K562 (cell line): ENCODE data around the gene ADCYAP1. TPM values are rescaled to one million over a fixed set of nuclear protein-coding genes. Genes with fewer than 3 reads are reported as not detected.

ENCODE experiments used
- ATAC-seq: fragments of 200-7000 bp; cut with Tn5 transposase; 3 replicates; pipeline ENCODE4 v1.9.1; 2020; ENCODE audit warnings: moderate library complexity
- BruUV-seq: library from RNA; stranded (reverse); fragments of 400-500 nt; replicated peaks from 2 replicates; lab custom pipeline; 2021; lab: Mats Ljungman, UMichigan
- CTCF ChIA-PET: fragments of 300-600 bp; formaldehyde crosslinking; extraction: SDS; loops from one replicate; lab custom pipeline; 2021; ENCODE audit warnings: low intra/inter-chr PET ratio; lab: Yijun Ruan, JAX
- POLR2A ChIA-PET: fragments of 300-600, 350-650 bp; sonication (Branson Sonifier 250); formaldehyde crosslinking; extraction: SDS; loops from one replicate; lab custom pipeline; 2021; ENCODE audit warnings: antibody characterized with exemption, inconsistent platforms; lab: Yijun Ruan, JAX
- DNase-seq, 4 experiments: peaks; one replicate each; pipeline versions ENCODE4 v3.0.0 to v3.0.0-alpha.2; 2011 to 2018; ENCODE audit warnings: low spot score in 3 of 4, mixed read lengths in 3 of 4; ENCODE audit errors: extremely low read depth in 1 of 4
- FAIRE-seq: peaks from 2 replicates; lab custom pipeline; 2011; peaks lifted over from hg19 to GRCh38; lab: Jason Lieb, UNC
- H2AFZ ChIP-seq: 2 replicates; pipeline ENCODE4 v1.6.0; 2011; ENCODE audit warnings: low read depth, low read length, control low read depth, inconsistent platforms
- H3K27ac ChIP-seq: fragments of 200-600 bp; 3 replicates; pipeline ENCODE4 v1.8.0; 2011; ENCODE audit warnings: low read depth, mild to moderate bottlenecking, control low read depth, inconsistent platforms, low read length, moderate library complexity, mixed read lengths; ENCODE audit errors: extremely low read depth
- H3K27me3 ChIP-seq, 2 experiments: fragments of 300-600 bp in 1 of 2; 2 replicates in 1 of 2; 3 replicates in 1 of 2; pipeline versions ENCODE4 v1.6.0 to v1.8.0; 2011; ENCODE audit warnings: inconsistent platforms in 2 of 2, low read length in 2 of 2, mild to moderate bottlenecking in 1 of 2, mixed read lengths in 1 of 2, moderate library complexity in 1 of 2; ENCODE audit not compliant: control insufficient read depth in 2 of 2, insufficient read depth in 2 of 2
- H3K36me3 ChIP-seq: fragments of 300-600 bp; 3 replicates; pipeline ENCODE4 v1.8.0; 2011; ENCODE audit warnings: mild to moderate bottlenecking, low read length, inconsistent platforms; ENCODE audit not compliant: control insufficient read depth, insufficient read depth
- H3K4me1 ChIP-seq, 2 experiments: fragments of 200-600 bp in 1 of 2; replicated peaks in 1 of 2; 2 replicates in 1 of 2; 3 replicates in 1 of 2; pipeline versions ENCODE4 v1.5.1 to v1.8.0; 2011; ENCODE audit warnings: inconsistent platforms in 2 of 2, low read length in 2 of 2, mild to moderate bottlenecking in 1 of 2, mixed read lengths in 1 of 2, moderate library complexity in 1 of 2; ENCODE audit not compliant: control insufficient read depth in 2 of 2, insufficient read depth in 2 of 2
- H3K4me2 ChIP-seq: 2 replicates; pipeline ENCODE4 v1.6.1; 2011; ENCODE audit warnings: low read length, control low read depth, inconsistent platforms, mixed read lengths; ENCODE audit not compliant: insufficient read depth
- H3K4me3 ChIP-seq: fragments of 200-600 bp; sonication (generic), shearing (Covaris generic); 2 replicates; pipeline ENCODE4 v1.5.1; 2016; ENCODE audit warnings: control low read depth, inconsistent platforms
- H3K79me2 ChIP-seq: fragments of 200-600 bp; 3 replicates; pipeline ENCODE4 v1.8.0; 2011; ENCODE audit warnings: low read length, inconsistent platforms; ENCODE audit not compliant: control insufficient read depth, insufficient read depth
- H3K9ac ChIP-seq, 2 experiments: 2 replicates each; pipeline versions ENCODE4 v1.6.0 to v1.6.1; 2011; ENCODE audit warnings: low read depth in 2 of 2, low read length in 2 of 2, control low read depth in 1 of 2, inconsistent platforms in 1 of 2, mild to moderate bottlenecking in 1 of 2, mixed read lengths in 1 of 2; ENCODE audit not compliant: insufficient read depth in 1 of 2
- H3K9me1 ChIP-seq: one replicate; pipeline ENCODE4 v1.6.0; 2011; ENCODE audit warnings: inconsistent platforms, mild to moderate bottlenecking, low read length, moderate library complexity; ENCODE audit not compliant: control insufficient read depth, insufficient read depth
- H3K9me3 ChIP-seq: replicated peaks from 2 replicates; pipeline ENCODE4 v1.5.1; 2011; ENCODE audit warnings: low read depth, low read length, inconsistent platforms; ENCODE audit not compliant: control insufficient read depth, insufficient read depth
- H4K20me1 ChIP-seq: replicated peaks from 2 replicates; pipeline ENCODE4 v1.6.1; 2011; ENCODE audit warnings: low read length, inconsistent platforms, mixed read lengths; ENCODE audit not compliant: control insufficient read depth, insufficient read depth
- ATF7 ChIP-seq: fragments of 450-650 bp; IDR thresholded peaks from 2 replicates; pipeline ENCODE4 v1.7.1; 2014; ENCODE audit warnings: mild to moderate bottlenecking, moderate library complexity
- CBFB ChIP-seq: sonication (generic); formaldehyde crosslinking; IDR thresholded peaks from 2 replicates; pipeline ENCODE4 v1.4.0; 2020; ENCODE audit warnings: mild to moderate bottlenecking, missing genetic modification reagents
- EHMT2 ChIP-seq: fragments of 450-650 bp; IDR thresholded peaks from 2 replicates; pipeline ENCODE4 v1.6.1; 2018; ENCODE audit warnings: antibody characterized with exemption
- SRSF7 ChIP-seq: fragments of 200-400 bp; formaldehyde crosslinking; optimal IDR thresholded peaks from 2 replicates; pipeline ENCODE3; 2017; ENCODE audit warnings: mild to moderate bottlenecking, low read depth, low read length
- THRB ChIP-seq: fragments of 450-650 bp; formaldehyde crosslinking; conservative IDR thresholded peaks from 2 replicates; pipeline ENCODE4 v1.4.0; 2022; ENCODE audit warnings: mild to moderate bottlenecking, missing genetic modification characterization
- ZNF57 ChIP-seq: fragments of 450-650 bp; formaldehyde crosslinking; IDR thresholded peaks from 2 replicates; pipeline ENCODE4 v1.4.0; 2020; ENCODE audit warnings: mild to moderate bottlenecking, moderate library complexity
- WGBS: fragments of 100-300 bp; shearing (Covaris generic); methylation state at CpG from one replicate; pipeline ENCODE4 v1.1.6; 2016; ENCODE audit warnings: low coverage, mixed read lengths; ENCODE audit not compliant: insufficient coverage; ENCODE audit errors: missing lambda C conversion rate; 5-methylcytosine and 5-hydroxymethylcytosine counted together
- in situ Hi-C: fragments of 300-500 bp; cut with MboI; formaldehyde crosslinking; loops from 4 replicates; pipeline ENCODE4 v1.15.0; 2018; ENCODE audit warnings: inconsistent platforms, mixed read lengths
- intact Hi-C: fragments of 100-400 bp; cut with micrococcal nuclease; formaldehyde crosslinking; loops from 2 replicates; pipeline ENCODE4 v1.14.2; 2022
- polyA plus RNA-seq, 8 experiments: library from polyadenylated mRNA; depleted of rRNA in 4 of 8; stranded (reverse) in 5 of 8; unstranded in 3 of 8; fragments of >200 nt; fragmentation: Nextera tagmentation in 2 of 8; fragmentation: Illumina TruSeq in 1 of 8; extraction: Ambion mirVana in 2 of 8; extraction: Trizol in 1 of 8; gene quantifications; 2 replicates each; pipeline versions ENCODE4 v1.2.1 to v1.2.3, GENCODE V29; 2011 to 2014; ENCODE audit warnings: inconsistent platforms in 1 of 8, missing spikeins in 1 of 8
- total RNA-seq, 7 experiments: library from RNA; depleted of rRNA in 6 of 7; stranded (reverse); fragments of >200 nt in 6 of 7; fragmentation: Illumina TruSeq in 2 of 7; extraction: Trizol in 2 of 7; gene quantifications; 2 replicates each; pipeline versions ENCODE4 v1.2.1 to v1.2.3, GENCODE V29; 2011 to 2021; ENCODE audit warnings: low replicate concordance in 1 of 7

Gene ADCYAP1
- total and polyA plus RNA-seq, 9 of the 15 experiments (the other 6 are each of a cell fraction or from before 2014, with no cell fraction given): 0.03 TPM; not detected in 8

GRCh38 chr18:904218-905090, at the start of gene ADCYAP1 (continued):
- TF ChIP-seq EHMT2 (0 out of 2 replicates have a peak, but pooled peaks have one; percentile 28), THRB (CRISPR knock-in tag) (peak; percentile 69; the same call in 1 of the 2 replicates), SRSF7 (no peak), ZNF57 (CRISPR knock-in tag) (0 out of 2 replicates have a peak, but pooled peaks have one; percentile 2)

- WGBS: 4% methylated on average over 2 of the region's 2 CpGs
- no peak overlapping the region for H3K9ac ChIP-seq
- in situ Hi-C loops: no loop called here
- peaks cover 14 to 16% of the 10 kb centered on the region in 2 experiments for H3K27me3 ChIP-seq
- no peaks in the 10 kb centered on the region for H3K9me3 ChIP-seq
- ChIA-PET CTCF (no interaction called here), POLR2A (interaction anchor here (0.8 kb wide), 1 partner anchor 16 kb away, joined by 4 read pairs; no protein-coding TSS in a partner anchor)
- BruUV-seq: no TSS peak
- H3K79me2 ChIP-seq: no peaks in the 10 kb centered on the region
- no peak overlapping the region for H3K4me3 ChIP-seq
- H4K20me1 ChIP-seq: no peaks in the 10 kb centered on the region
- no peaks in the 10 kb centered on the region for H3K9me1 ChIP-seq
- ATAC-seq (no peak), DNase-seq (no peak), FAIRE-seq (no peak)
- H2AFZ ChIP-seq: no peak overlapping the region
- H3K27ac ChIP-seq: no peak overlapping the region
- no peaks in the 10 kb centered on the region for H3K36me3 ChIP-seq
- no peak overlapping the region for H3K4me2 ChIP-seq
- TF ChIP-seq ATF7 (no peak), CBFB (CRISPR knock-in tag) (no peak)
- H3K4me1 ChIP-seq: 0 out of 5 replicates have a peak, but pooled peaks cover 0 to 1% of the 10 kb centered on the region in 2 experiments
- intact Hi-C loops: no loop called here
These were observed 46.7 kb upstream of the ADCYAP1 start for GRCh38 chr18:857986-858385.
